Neural cell (in vitro differentiated cells): ENCODE measurements around the gene GRIN1. TPM values are rescaled to one million over a fixed set of nuclear protein-coding genes. Genes with fewer than 3 reads are reported as not detected.

Experiments used
- H2AFZ ChIP-seq: fragments of 200-600, 300-800 bp; sonication (generic), shearing (Covaris generic); 2 replicates; pipeline ENCODE4 v1.6.0; 2014; ENCODE audit warnings: low read depth, mild to moderate bottlenecking, antibody characterized with exemption, low read length, moderate library complexity
- H3F3A ChIP-seq: fragments of 200-600 bp; shearing (Covaris generic); 2 replicates; pipeline ENCODE4 v1.6.1; 2016; ENCODE audit warnings: mild to moderate bottlenecking, moderate library complexity, mixed read lengths, antibody characterized with exemption, low read length; ENCODE audit not compliant: insufficient read depth, poor library complexity, severe bottlenecking
- H3K27ac ChIP-seq: fragments of 200-600, 300-800 bp; sonication (generic), shearing (Covaris generic); 2 replicates; pipeline ENCODE4 v1.5.1; 2014; ENCODE audit warnings: mild to moderate bottlenecking, low read length, moderate library complexity
- H3K27me3 ChIP-seq: fragments of 300-800, 200-600 bp; sonication (generic), shearing (Covaris generic); 2 replicates; pipeline ENCODE4 v1.6.0; 2014; ENCODE audit warnings: mild to moderate bottlenecking, low read depth, low read length, moderate library complexity; ENCODE audit not compliant: insufficient read depth
- H3K36me3 ChIP-seq: fragments of 300-800, 200-600 bp; sonication (generic), shearing (Covaris generic); 2 replicates; pipeline ENCODE4 v1.5.1; 2014; ENCODE audit warnings: mild to moderate bottlenecking, antibody characterized with exemption, low read length, moderate library complexity; ENCODE audit not compliant: insufficient read depth
- H3K4me2 ChIP-seq: fragments of 300-800, 200-600 bp; sonication (generic), shearing (Covaris generic); 2 replicates; pipeline ENCODE4 v1.6.0; 2014; ENCODE audit warnings: mild to moderate bottlenecking, low read length
- H3K4me3 ChIP-seq: fragments of 300-800, 200-600 bp; sonication (generic), shearing (Covaris generic); 2 replicates; pipeline ENCODE4 v1.5.1; 2014; ENCODE audit warnings: mild to moderate bottlenecking, low read length, moderate library complexity
- H3K79me2 ChIP-seq: fragments of 200-600 bp; shearing (Covaris generic); replicated peaks from 2 replicates; pipeline ENCODE4 v1.6.0; 2014; ENCODE audit warnings: mild to moderate bottlenecking, low read length, moderate library complexity; ENCODE audit not compliant: insufficient read depth
- H3K9ac ChIP-seq: fragments of 300-800, 200-600 bp; sonication (generic), shearing (Covaris generic); 2 replicates; pipeline ENCODE4 v1.6.1; 2016; ENCODE audit warnings: mild to moderate bottlenecking, low read length, mixed read lengths
- H3K9me2 ChIP-seq: fragments of 200-600 bp; shearing (Covaris generic); 2 replicates; pipeline ENCODE4 v1.6.1; 2016; ENCODE audit warnings: mild to moderate bottlenecking, low read length, mixed read lengths; ENCODE audit not compliant: insufficient read depth
- H3K9me3 ChIP-seq: fragments of 200-600, 300-800 bp; sonication (generic), shearing (Covaris generic); 2 replicates; pipeline ENCODE4 v1.6.1; 2016; ENCODE audit warnings: mild to moderate bottlenecking, mixed run types, low read length, moderate library complexity, mixed read lengths
- H4K20me1 ChIP-seq: fragments of 200-600 bp; shearing (Covaris generic); 2 replicates; pipeline ENCODE4 v1.6.1; 2016; ENCODE audit warnings: mild to moderate bottlenecking, mixed run types; ENCODE audit not compliant: insufficient read depth
- EP300 ChIP-seq: fragments of 450-650 bp; conservative IDR thresholded peaks from 2 replicates; pipeline ENCODE4 v1.6.1; 2014; ENCODE audit warnings: antibody characterized with exemption, mild to moderate bottlenecking, moderate library complexity; ENCODE audit not compliant: poor library complexity, severe bottlenecking
- EZH2 ChIP-seq: fragments of 200-600, 300-800 bp; shearing (Covaris generic), sonication (generic); IDR thresholded peaks from 2 replicates; pipeline ENCODE4 v1.6.1; 2014; ENCODE audit warnings: antibody characterized with exemption, low read length, borderline replicate concordance, mild to moderate bottlenecking; ENCODE audit not compliant: insufficient read depth, poor library complexity, severe bottlenecking
- MXI1 ChIP-seq: fragments of 450-650 bp; conservative IDR thresholded peaks from 2 replicates; pipeline ENCODE4 v1.6.1; 2014; ENCODE audit warnings: antibody characterized with exemption, mild to moderate bottlenecking; ENCODE audit not compliant: poor library complexity, severe bottlenecking
- POLR2AphosphoS5 ChIP-seq: IDR thresholded peaks from 2 replicates; pipeline ENCODE4 v1.6.1; 2012
- RAD21 ChIP-seq: fragments of 450-650 bp; conservative IDR thresholded peaks from 2 replicates; pipeline ENCODE4 v1.6.1; 2014; ENCODE audit warnings: antibody characterized with exemption, mild to moderate bottlenecking, moderate library complexity
- SMC3 ChIP-seq: fragments of 450-650 bp; conservative IDR thresholded peaks from 2 replicates; pipeline ENCODE4 v1.6.1; 2014; ENCODE audit warnings: antibody characterized with exemption, mild to moderate bottlenecking, moderate library complexity; ENCODE audit not compliant: poor library complexity
- TAF1 ChIP-seq: IDR thresholded peaks from 2 replicates; pipeline ENCODE4 v1.6.1; 2012; ENCODE audit warnings: low read depth
- polyA plus RNA-seq: library from polyadenylated mRNA; depleted of rRNA; stranded (reverse); fragments of >200 nt; gene quantifications from 2 replicates; pipeline ENCODE4 v1.2.3, GENCODE V29; 2014
- TF ChIP-seq, protein P1 (sequence below): IDR thresholded peaks from 2 replicates; pipeline ENCODE4 v1.6.1; 2012; ENCODE audit warnings: borderline replicate concordance
- TF ChIP-seq, protein P2 (sequence below): fragments of 450-650 bp; IDR thresholded peaks from 2 replicates; pipeline ENCODE4 v1.5.1; 2014; ENCODE audit warnings: antibody characterized with exemption, mild to moderate bottlenecking, moderate library complexity; ENCODE audit not compliant: poor library complexity, severe bottlenecking

Gene GRIN1
- polyA plus RNA-seq, 1 donor from 2014 or later: 0.58 TPM

DNA sequence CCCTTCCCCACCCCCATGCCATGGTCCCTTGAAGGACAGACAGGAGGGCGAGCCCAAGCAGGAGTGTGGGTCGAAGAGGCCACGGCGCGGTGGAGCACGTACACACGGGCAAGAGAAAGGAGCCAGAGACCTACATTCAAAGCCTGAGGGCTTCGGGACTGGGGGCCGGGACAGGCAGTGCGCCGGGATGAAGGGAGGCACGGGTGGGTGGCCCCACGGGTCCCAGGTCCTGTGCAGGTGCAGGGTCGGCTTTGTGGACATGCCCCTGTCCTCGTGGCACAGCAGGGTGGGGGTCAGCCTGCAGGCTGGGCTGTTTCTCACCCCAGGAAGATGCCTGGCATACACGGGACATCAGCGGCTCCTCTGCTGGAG, 21.1 kb downstream of the GRIN1 start:
- no peaks in the 10 kb centered on the region for H4K20me1 ChIP-seq
- TF ChIP-seq RAD21 (no peak), MXI1 (no peak), TAF1 (no peak)
- TF ChIP-seq, protein P1, sequence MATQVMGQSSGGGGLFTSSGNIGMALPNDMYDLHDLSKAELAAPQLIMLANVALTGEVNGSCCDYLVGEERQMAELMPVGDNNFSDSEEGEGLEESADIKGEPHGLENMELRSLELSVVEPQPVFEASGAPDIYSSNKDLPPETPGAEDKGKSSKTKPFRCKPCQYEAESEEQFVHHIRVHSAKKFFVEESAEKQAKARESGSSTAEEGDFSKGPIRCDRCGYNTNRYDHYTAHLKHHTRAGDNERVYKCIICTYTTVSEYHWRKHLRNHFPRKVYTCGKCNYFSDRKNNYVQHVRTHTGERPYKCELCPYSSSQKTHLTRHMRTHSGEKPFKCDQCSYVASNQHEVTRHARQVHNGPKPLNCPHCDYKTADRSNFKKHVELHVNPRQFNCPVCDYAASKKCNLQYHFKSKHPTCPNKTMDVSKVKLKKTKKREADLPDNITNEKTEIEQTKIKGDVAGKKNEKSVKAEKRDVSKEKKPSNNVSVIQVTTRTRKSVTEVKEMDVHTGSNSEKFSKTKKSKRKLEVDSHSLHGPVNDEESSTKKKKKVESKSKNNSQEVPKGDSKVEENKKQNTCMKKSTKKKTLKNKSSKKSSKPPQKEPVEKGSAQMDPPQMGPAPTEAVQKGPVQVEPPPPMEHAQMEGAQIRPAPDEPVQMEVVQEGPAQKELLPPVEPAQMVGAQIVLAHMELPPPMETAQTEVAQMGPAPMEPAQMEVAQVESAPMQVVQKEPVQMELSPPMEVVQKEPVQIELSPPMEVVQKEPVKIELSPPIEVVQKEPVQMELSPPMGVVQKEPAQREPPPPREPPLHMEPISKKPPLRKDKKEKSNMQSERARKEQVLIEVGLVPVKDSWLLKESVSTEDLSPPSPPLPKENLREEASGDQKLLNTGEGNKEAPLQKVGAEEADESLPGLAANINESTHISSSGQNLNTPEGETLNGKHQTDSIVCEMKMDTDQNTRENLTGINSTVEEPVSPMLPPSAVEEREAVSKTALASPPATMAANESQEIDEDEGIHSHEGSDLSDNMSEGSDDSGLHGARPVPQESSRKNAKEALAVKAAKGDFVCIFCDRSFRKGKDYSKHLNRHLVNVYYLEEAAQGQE: no peak
- H3K9me2 ChIP-seq: no peaks in the 10 kb centered on the region
- H3K4me2 ChIP-seq: no peak overlapping the region
- H3K9ac ChIP-seq: no peak overlapping the region
- H3K36me3 ChIP-seq: no peaks in the 10 kb centered on the region
- no peak overlapping the region for H2AFZ ChIP-seq
- H3K27ac ChIP-seq: no peak overlapping the region
- H3K79me2 ChIP-seq: no peaks in the 10 kb centered on the region
- H3K27me3 ChIP-seq: peaks cover 96% of the 10 kb centered on the region
- no peaks in the 10 kb centered on the region for H3F3A ChIP-seq
- no peak overlapping the region for H3K4me3 ChIP-seq
- no peaks in the 10 kb centered on the region for H3K9me3 ChIP-seq

DNA sequence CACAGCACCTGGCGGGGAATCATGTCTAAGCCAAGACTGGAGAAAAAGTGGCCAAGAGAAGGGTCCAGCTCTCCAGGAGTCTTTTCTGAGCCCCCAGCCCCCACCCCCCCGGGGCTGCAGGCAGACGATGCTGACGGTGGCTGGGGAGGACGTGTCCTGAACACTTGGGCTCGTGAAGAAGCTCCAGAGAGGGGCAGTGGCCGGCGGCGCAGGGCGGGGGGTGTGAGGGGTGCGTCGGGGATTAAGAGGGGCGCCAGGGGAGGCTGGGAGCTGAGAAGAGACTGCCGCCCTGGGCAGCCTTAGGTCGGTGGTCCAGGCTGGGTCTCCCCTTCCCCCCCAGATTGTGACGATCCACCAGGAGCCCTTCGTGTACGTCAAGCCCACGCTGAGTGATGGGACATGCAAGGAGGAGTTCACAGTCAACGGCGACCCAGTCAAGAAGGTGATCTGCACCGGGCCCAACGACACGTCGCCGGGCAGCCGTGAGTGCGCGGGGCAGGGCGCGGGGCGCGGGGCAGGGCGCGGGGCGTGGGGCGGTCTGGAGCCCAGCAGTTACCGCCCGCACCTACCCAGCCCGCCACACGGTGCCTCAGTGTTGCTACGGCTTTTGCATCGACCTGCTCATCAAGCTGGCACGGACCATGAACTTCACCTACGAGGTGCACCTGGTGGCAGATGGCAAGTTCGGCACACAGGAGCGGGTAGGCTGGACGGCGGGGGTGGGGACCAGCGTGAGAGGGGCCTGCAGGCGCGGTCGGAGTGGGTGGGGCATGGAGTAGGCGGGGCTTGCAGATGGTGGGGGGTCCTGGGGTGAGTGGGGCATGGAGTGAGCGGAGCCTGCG, 22.0 kb downstream of the GRIN1 start:
- no peaks in the 10 kb centered on the region for H4K20me1 ChIP-seq
- no peaks in the 10 kb centered on the region for H3K9me3 ChIP-seq
- peaks cover 94% of the 10 kb centered on the region for H3K27me3 ChIP-seq
- no peak for TF ChIP-seq EP300
- TF ChIP-seq POLR2AphosphoS5: no peak
- TF ChIP-seq, protein P1: no peak
- TF ChIP-seq, protein P2, sequence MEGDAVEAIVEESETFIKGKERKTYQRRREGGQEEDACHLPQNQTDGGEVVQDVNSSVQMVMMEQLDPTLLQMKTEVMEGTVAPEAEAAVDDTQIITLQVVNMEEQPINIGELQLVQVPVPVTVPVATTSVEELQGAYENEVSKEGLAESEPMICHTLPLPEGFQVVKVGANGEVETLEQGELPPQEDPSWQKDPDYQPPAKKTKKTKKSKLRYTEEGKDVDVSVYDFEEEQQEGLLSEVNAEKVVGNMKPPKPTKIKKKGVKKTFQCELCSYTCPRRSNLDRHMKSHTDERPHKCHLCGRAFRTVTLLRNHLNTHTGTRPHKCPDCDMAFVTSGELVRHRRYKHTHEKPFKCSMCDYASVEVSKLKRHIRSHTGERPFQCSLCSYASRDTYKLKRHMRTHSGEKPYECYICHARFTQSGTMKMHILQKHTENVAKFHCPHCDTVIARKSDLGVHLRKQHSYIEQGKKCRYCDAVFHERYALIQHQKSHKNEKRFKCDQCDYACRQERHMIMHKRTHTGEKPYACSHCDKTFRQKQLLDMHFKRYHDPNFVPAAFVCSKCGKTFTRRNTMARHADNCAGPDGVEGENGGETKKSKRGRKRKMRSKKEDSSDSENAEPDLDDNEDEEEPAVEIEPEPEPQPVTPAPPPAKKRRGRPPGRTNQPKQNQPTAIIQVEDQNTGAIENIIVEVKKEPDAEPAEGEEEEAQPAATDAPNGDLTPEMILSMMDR: no peak
- no peak for TF ChIP-seq MXI1
- no peak for TF ChIP-seq RAD21
- TF ChIP-seq SMC3: no peak
- TF ChIP-seq TAF1: no peak
- TF ChIP-seq EZH2: no peak
- H3F3A ChIP-seq: no peaks in the 10 kb centered on the region
- no peaks in the 10 kb centered on the region for H3K9me2 ChIP-seq
- H3K9ac ChIP-seq: no peak overlapping the region
- no peaks in the 10 kb centered on the region for H3K79me2 ChIP-seq
- no peaks in the 10 kb centered on the region for H3K36me3 ChIP-seq
- H3K27ac ChIP-seq: no peak overlapping the region
- no peak overlapping the region for H2AFZ ChIP-seq
- H3K4me3 ChIP-seq: no peak overlapping the region
- H3K4me2 ChIP-seq: no peak overlapping the region
